ENCODE measurements around the gene SERPINB6. TPM values are rescaled to one million over a fixed set of nuclear protein-coding genes. Genes with fewer than 3 reads are reported as not detected.

The SERPINB6 gene
- total RNA-seq, 1 experiment from 2014 or later, result 39.0 TPM

GRCh38 chr6:2988426-2989331 lies 17.3 kb upstream of the SERPINB6 start:
- WGBS (ENCODE audit: extremely low coverage, insufficient read length, low lambda C conversion rate), result no CpG with 5 or more reads among the region's 64 CpGs
- Histone ChIP-seq H3K9me3 (ENCODE audit: control insufficient read depth, low read depth, low read length) (no peaks in the 10 kb centered on the region), H4K8ac (replicated peaks; ENCODE audit: insufficient read length, low read depth, low read length) (no peak overlapping the region), H3K27me3 (ENCODE audit: insufficient read depth, low read length) (no peaks in the 10 kb centered on the region), H3K56ac (ENCODE audit: insufficient read length, low read depth, low read length) (no peak overlapping the region), H3K23me2 (ENCODE audit: insufficient read length, low read depth, low read length, poor library complexity, severe bottlenecking) (peaks cover 13% of the 10 kb centered on the region), H3K79me1 (ENCODE audit: insufficient read depth, low read depth, low read length, poor library complexity, severe bottlenecking) (no peaks in the 10 kb centered on the region), H2BK12ac (ENCODE audit: insufficient read length, low read depth, low read length) (peak overlapping the region; percentile 24), H4K5ac (ENCODE audit: insufficient read length, low read depth, low read length) (peak overlapping the region; percentile 43), H3K23ac (ENCODE audit: insufficient read length, low read depth, low read length) (no peak overlapping the region), H2BK15ac (ENCODE audit: low read depth, low read length) (no peak overlapping the region), H2AK5ac (ENCODE audit: insufficient read length, low read length) (no peak overlapping the region), H2BK120ac (ENCODE audit: low read depth, low read length, poor library complexity, severe bottlenecking) (peak overlapping the region; percentile 87), H3K4ac (ENCODE audit: low read depth, low read length) (no peak overlapping the region; the same call in 1 of the 2 replicates), H3K18ac (ENCODE audit: insufficient read length, low read depth, low read length) (peak overlapping the region; percentile 94), H3K9ac (ENCODE audit: extremely low read depth, insufficient read length, low read length) (peak overlapping the region; percentile 82), H2AFZ (ENCODE audit: low read length) (no peak overlapping the region), H3K4me2 (ENCODE audit: insufficient read depth, insufficient read length, low read length) (peak overlapping the region; percentile 68), H4K20me1 (ENCODE audit: control insufficient read depth, insufficient read depth, insufficient read length) (no peaks in the 10 kb centered on the region), H3T11ph (ENCODE audit: low read length) (peak overlapping the region; percentile 46), H3K14ac (ENCODE audit: insufficient read depth, low read length) (peak overlapping the region; percentile 92), H3K27ac (ENCODE audit: insufficient read length, low read depth, low read length) (peak overlapping the region; percentile 99), H2BK20ac (ENCODE audit: low read depth, low read length, poor library complexity, severe bottlenecking) (no peak overlapping the region), H3K4me1 (ENCODE audit: insufficient read depth, low read length) (peaks cover 8% of the 10 kb centered on the region; the same call in 1 of the 2 replicates), H2BK5ac (ENCODE audit: insufficient read length, low read length) (peak overlapping the region; percentile 1), H4K91ac (ENCODE audit: insufficient read length, low read depth, low read length) (no peak overlapping the region), H3K79me2 (ENCODE audit: insufficient read depth, low read length) (no peaks in the 10 kb centered on the region)
- Mint-ChIP-seq H3K27ac (peak overlapping the region; percentile 99 to 100 (median 100)), H3K9me3 (no peaks in the 10 kb centered on the region; a peak in 1 of 5 replicates), H3K36me3 (ENCODE audit: insufficient read depth in 1 of 3, low read depth in 3 of 3) (peaks cover 0 to 5% (median 0%) of the 10 kb centered on the region in 3 experiments; a peak in 2 of 7 replicates), H3K4me1 (peaks cover 51 to 53% of the 10 kb centered on the region in 2 experiments), H3K27me3 (ENCODE audit: low read depth) (no peaks in the 10 kb centered on the region), H3K4me3 (peak overlapping the region; percentile 82 to 91)
- TF ChIP-seq, protein P1, sequence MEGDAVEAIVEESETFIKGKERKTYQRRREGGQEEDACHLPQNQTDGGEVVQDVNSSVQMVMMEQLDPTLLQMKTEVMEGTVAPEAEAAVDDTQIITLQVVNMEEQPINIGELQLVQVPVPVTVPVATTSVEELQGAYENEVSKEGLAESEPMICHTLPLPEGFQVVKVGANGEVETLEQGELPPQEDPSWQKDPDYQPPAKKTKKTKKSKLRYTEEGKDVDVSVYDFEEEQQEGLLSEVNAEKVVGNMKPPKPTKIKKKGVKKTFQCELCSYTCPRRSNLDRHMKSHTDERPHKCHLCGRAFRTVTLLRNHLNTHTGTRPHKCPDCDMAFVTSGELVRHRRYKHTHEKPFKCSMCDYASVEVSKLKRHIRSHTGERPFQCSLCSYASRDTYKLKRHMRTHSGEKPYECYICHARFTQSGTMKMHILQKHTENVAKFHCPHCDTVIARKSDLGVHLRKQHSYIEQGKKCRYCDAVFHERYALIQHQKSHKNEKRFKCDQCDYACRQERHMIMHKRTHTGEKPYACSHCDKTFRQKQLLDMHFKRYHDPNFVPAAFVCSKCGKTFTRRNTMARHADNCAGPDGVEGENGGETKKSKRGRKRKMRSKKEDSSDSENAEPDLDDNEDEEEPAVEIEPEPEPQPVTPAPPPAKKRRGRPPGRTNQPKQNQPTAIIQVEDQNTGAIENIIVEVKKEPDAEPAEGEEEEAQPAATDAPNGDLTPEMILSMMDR (conservative IDR thresholded peaks at IDR 0.05), result peak; percentile 88
- DNase-seq, result peak; percentile 94

All from H9 (cell line).